Ascending aorta (tissue), 2 donors: ENCODE data around the gene HSPA2. TPM values are rescaled to one million over a fixed set of nuclear protein-coding genes. Genes with fewer than 3 reads are reported as not detected.

Experiments used
- DNase-seq, 2 donors: peaks; one replicate each; pipeline ENCODE4 v3.0.0-alpha.2; 2019; ENCODE audit warnings: low spot score in 2 of 2
- H3K27ac ChIP-seq, 2 donors: fragments of 200-600 bp; sonication (generic); one replicate each; pipeline ENCODE4 v1.5.1; 2016 to 2017; ENCODE audit warnings: mild to moderate bottlenecking in 1 of 2
- H3K27me3 ChIP-seq: fragments of 200-600 bp; sonication (generic); one replicate; pipeline ENCODE4 v1.5.1; 2017
- H3K36me3 ChIP-seq, 2 donors: fragments of 200-600 bp; sonication (generic); one replicate each; pipeline ENCODE4 v1.5.1; 2016
- H3K4me1 ChIP-seq, 2 donors: fragments of 200-600 bp; sonication (generic); one replicate each; pipeline ENCODE4 v1.5.1; 2016 to 2017; ENCODE audit warnings: mild to moderate bottlenecking in 1 of 2
- H3K4me3 ChIP-seq, 2 donors: fragments of 200-600 bp; sonication (generic); one replicate each; pipeline ENCODE4 v1.5.1; 2016 to 2017; ENCODE audit warnings: mild to moderate bottlenecking in 1 of 2
- H3K9me3 ChIP-seq, 2 donors: fragments of 200-600 bp; sonication (generic); one replicate each; pipeline ENCODE4 v1.5.1; 2016
- CTCF ChIP-seq, 3 experiments: fragments of 200-600 bp in 2 of 3; fragments of 450-650 bp in 1 of 3; sonication (generic) in 2 of 3; IDR thresholded peaks; one replicate each; pipeline ENCODE4 v1.5.1; 2016 to 2019; ENCODE audit warnings: antibody characterized with exemption in 3 of 3, mild to moderate bottlenecking in 1 of 3, moderate library complexity in 1 of 3
- intact Hi-C: fragments of 100-400 bp; cut with DNase I; formaldehyde crosslinking; loops from one replicate; pipeline ENCODE4 v1.15.1; 2023
- total RNA-seq: library from RNA; depleted of rRNA; stranded (reverse); fragments of >200 nt; gene quantifications from one replicate; pipeline ENCODE4 v1.1.0, GENCODE V29; 2016

Gene HSPA2
- total RNA-seq, 1 donor from 2014 or later = 22.9 TPM

GRCh38 chr14:64536488-64537245 is 3.9 kb upstream of the HSPA2 start:
- no peaks in the 10 kb centered on the region for H3K27me3 ChIP-seq
- TF ChIP-seq CTCF (IDR thresholded peaks at IDR 0.05) = no peak
- no peaks in the 10 kb centered on the region for H3K9me3 ChIP-seq
- H3K27ac ChIP-seq = peak overlapping the region in 1 of 2 donors; percentile 25
- H3K4me3 ChIP-seq = no peak overlapping the region
- H3K36me3 ChIP-seq = no peaks in the 10 kb centered on the region
- H3K4me1 ChIP-seq = peaks cover 0 to 8% of the 10 kb centered on the region in 2 donors
- no peak for DNase-seq
- intact Hi-C loops = no loop called here

- peak in 1 of 2 donors; percentile 69 for DNase-seq
- H3K9me3 ChIP-seq = no peaks in the 10 kb centered on the region
- intact Hi-C loops = loop anchor here (2.0 to 10.0 kb wide), 4 partner anchors 155 to 373 kb away; partner anchors contain the start of gene CHURC1
These were observed 875 bp downstream of the HSPA2 start for GRCh38 chr14:64541261-64541971.

GRCh38 chr14:64541972-64542835 is 1.7 kb downstream of the HSPA2 start:
- Histone ChIP-seq H3K36me3 (peaks cover 0 to 1% of the 10 kb centered on the region in 2 donors), H3K4me1 (peaks cover 0 to 10% of the 10 kb centered on the region in 2 donors), H3K27me3 (no peaks in the 10 kb centered on the region), H3K9me3 (no peaks in the 10 kb centered on the region), H3K4me3 (peak overlapping the region; percentile 51 to 74), H3K27ac (no peak overlapping the region)
- no peak for DNase-seq
- TF ChIP-seq CTCF (IDR thresholded peaks at IDR 0.05) = no peak
- intact Hi-C loops = loop anchor here (2.0 to 10.0 kb wide), 4 partner anchors 155 to 373 kb away; partner anchors contain the start of gene CHURC1

More at GRCh38 chr14:64541261-64541971, 875 bp downstream of the HSPA2 start:
- Histone ChIP-seq H3K36me3 (no peaks in the 10 kb centered on the region), H3K4me3 (peak overlapping the region; percentile 51 to 74), H3K4me1 (peaks cover 0 to 10% of the 10 kb centered on the region in 2 donors), H3K27ac (peak overlapping the region; percentile 76 to 78), H3K27me3 (no peaks in the 10 kb centered on the region)
- peak in 1 of 3 experiments; percentile 30 for TF ChIP-seq CTCF (IDR thresholded peaks at IDR 0.05)

- Histone ChIP-seq H3K4me1 (peaks cover 0 to 10% of the 10 kb centered on the region in 2 donors), H3K36me3 (peaks cover 0 to 2% of the 10 kb centered on the region in 2 donors), H3K27ac (no peak overlapping the region), H3K4me3 (peak overlapping the region; percentile 51 to 74), H3K9me3 (no peaks in the 10 kb centered on the region), H3K27me3 (no peaks in the 10 kb centered on the region)
- intact Hi-C loops = loop anchor here (5.0 to 10.0 kb wide), 2 partner anchors 204 to 372 kb away; partner anchors contain the start of gene CHURC1
- TF ChIP-seq CTCF (IDR thresholded peaks at IDR 0.05) = no peak
- no peak for DNase-seq
These were observed 2.3 kb downstream of the HSPA2 start for GRCh38 chr14:64542836-64543201.
